Measurements from ENCODE around the gene ARHGEF7.

- TF ChIP-seq, protein P1, sequence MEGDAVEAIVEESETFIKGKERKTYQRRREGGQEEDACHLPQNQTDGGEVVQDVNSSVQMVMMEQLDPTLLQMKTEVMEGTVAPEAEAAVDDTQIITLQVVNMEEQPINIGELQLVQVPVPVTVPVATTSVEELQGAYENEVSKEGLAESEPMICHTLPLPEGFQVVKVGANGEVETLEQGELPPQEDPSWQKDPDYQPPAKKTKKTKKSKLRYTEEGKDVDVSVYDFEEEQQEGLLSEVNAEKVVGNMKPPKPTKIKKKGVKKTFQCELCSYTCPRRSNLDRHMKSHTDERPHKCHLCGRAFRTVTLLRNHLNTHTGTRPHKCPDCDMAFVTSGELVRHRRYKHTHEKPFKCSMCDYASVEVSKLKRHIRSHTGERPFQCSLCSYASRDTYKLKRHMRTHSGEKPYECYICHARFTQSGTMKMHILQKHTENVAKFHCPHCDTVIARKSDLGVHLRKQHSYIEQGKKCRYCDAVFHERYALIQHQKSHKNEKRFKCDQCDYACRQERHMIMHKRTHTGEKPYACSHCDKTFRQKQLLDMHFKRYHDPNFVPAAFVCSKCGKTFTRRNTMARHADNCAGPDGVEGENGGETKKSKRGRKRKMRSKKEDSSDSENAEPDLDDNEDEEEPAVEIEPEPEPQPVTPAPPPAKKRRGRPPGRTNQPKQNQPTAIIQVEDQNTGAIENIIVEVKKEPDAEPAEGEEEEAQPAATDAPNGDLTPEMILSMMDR (IDR thresholded peaks at IDR 0.05; ENCODE audit: insufficient read depth, low read depth, low read length), result no peak
- no peak for TF ChIP-seq EZH2 (IDR thresholded peaks at IDR 0.05; ENCODE audit: insufficient read depth, low read length)
These were observed 132.4 kb downstream of the ARHGEF7 start for GRCh38 chr13:111247552-111247951.
